ENCODE measurements around the gene ERI3. TPM values are rescaled to one million over a fixed set of nuclear protein-coding genes. Genes with fewer than 3 reads are reported as not detected.
A peak's percentile ranks its signal among the peaks of the same experiment; 100 is the strongest.

Gene ERI3
- polyA plus RNA-seq, 1 donor from 2014 or later = 92.5 TPM

DNA sequence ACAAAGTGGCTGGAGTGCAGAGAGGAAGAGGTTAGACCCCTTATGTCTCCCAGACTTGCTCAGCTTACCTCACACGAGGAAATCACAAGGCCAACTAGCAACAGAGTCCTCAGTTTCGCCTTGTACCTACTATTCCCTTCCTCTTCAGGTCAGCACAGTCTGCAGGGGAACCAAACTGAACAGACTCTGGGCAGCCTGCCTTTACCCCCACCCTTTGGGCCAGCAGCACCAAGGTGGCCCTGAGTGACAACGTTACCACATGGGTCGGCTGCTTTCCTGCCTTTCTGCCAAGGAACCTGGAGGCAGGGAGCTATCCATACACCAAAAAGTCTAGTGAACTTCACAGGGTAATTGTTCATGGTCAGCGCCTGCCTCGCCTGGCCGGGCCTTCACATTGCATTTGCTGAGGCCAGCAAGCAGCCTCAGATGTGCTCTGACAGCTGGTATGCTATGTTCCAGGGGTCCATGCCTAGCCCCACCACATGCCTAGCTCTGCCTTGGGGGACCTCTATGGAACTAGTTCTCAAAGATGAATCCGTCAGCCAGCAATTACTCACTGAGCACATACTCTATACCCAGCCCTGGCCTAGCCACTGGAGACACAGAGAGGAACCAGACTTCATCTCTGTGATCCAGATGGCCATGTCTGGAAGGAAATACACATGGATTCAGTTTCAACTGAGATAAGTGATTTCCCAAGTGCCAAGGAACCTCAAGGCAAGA, 72.2 kb downstream of the ERI3 start:
- H4K20me1 ChIP-seq (ENCODE audit: insufficient read depth) = no peaks in the 10 kb centered on the region
- no peak overlapping the region for H3K4me3 ChIP-seq (ENCODE audit: low read length)
- H3F3A ChIP-seq (ENCODE audit: insufficient read depth, low read length, poor library complexity, severe bottlenecking) = no peaks in the 10 kb centered on the region
- TF ChIP-seq POLR2AphosphoS5 (IDR thresholded peaks at IDR 0.05) = no peak
- no peak for TF ChIP-seq SMC3 (conservative IDR thresholded peaks at IDR 0.05; ENCODE audit: poor library complexity)
- TF ChIP-seq, protein P1, sequence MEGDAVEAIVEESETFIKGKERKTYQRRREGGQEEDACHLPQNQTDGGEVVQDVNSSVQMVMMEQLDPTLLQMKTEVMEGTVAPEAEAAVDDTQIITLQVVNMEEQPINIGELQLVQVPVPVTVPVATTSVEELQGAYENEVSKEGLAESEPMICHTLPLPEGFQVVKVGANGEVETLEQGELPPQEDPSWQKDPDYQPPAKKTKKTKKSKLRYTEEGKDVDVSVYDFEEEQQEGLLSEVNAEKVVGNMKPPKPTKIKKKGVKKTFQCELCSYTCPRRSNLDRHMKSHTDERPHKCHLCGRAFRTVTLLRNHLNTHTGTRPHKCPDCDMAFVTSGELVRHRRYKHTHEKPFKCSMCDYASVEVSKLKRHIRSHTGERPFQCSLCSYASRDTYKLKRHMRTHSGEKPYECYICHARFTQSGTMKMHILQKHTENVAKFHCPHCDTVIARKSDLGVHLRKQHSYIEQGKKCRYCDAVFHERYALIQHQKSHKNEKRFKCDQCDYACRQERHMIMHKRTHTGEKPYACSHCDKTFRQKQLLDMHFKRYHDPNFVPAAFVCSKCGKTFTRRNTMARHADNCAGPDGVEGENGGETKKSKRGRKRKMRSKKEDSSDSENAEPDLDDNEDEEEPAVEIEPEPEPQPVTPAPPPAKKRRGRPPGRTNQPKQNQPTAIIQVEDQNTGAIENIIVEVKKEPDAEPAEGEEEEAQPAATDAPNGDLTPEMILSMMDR (IDR thresholded peaks at IDR 0.05; ENCODE audit: poor library complexity, severe bottlenecking) = no peak
- TF ChIP-seq TAF1 (IDR thresholded peaks at IDR 0.05; ENCODE audit: low read depth) = no peak
- TF ChIP-seq, protein P2, sequence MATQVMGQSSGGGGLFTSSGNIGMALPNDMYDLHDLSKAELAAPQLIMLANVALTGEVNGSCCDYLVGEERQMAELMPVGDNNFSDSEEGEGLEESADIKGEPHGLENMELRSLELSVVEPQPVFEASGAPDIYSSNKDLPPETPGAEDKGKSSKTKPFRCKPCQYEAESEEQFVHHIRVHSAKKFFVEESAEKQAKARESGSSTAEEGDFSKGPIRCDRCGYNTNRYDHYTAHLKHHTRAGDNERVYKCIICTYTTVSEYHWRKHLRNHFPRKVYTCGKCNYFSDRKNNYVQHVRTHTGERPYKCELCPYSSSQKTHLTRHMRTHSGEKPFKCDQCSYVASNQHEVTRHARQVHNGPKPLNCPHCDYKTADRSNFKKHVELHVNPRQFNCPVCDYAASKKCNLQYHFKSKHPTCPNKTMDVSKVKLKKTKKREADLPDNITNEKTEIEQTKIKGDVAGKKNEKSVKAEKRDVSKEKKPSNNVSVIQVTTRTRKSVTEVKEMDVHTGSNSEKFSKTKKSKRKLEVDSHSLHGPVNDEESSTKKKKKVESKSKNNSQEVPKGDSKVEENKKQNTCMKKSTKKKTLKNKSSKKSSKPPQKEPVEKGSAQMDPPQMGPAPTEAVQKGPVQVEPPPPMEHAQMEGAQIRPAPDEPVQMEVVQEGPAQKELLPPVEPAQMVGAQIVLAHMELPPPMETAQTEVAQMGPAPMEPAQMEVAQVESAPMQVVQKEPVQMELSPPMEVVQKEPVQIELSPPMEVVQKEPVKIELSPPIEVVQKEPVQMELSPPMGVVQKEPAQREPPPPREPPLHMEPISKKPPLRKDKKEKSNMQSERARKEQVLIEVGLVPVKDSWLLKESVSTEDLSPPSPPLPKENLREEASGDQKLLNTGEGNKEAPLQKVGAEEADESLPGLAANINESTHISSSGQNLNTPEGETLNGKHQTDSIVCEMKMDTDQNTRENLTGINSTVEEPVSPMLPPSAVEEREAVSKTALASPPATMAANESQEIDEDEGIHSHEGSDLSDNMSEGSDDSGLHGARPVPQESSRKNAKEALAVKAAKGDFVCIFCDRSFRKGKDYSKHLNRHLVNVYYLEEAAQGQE (IDR thresholded peaks at IDR 0.05; ENCODE audit: borderline replicate concordance) = no peak
- no peak for TF ChIP-seq MXI1 (conservative IDR thresholded peaks at IDR 0.05; ENCODE audit: poor library complexity, severe bottlenecking)
- TF ChIP-seq EP300 (conservative IDR thresholded peaks at IDR 0.05; ENCODE audit: poor library complexity, severe bottlenecking) = no peak
- TF ChIP-seq EZH2 (IDR thresholded peaks at IDR 0.05; ENCODE audit: borderline replicate concordance, insufficient read depth, low read length, poor library complexity, severe bottlenecking) = no peak
- H3K9ac ChIP-seq (ENCODE audit: low read length) = no peak overlapping the region
- H3K4me2 ChIP-seq (ENCODE audit: low read length) = no peak overlapping the region
- no peaks in the 10 kb centered on the region for H3K36me3 ChIP-seq (ENCODE audit: insufficient read depth, low read length)
- no peaks in the 10 kb centered on the region for H3K9me3 ChIP-seq (ENCODE audit: low read length)
- H3K9me2 ChIP-seq (ENCODE audit: insufficient read depth, low read length) = no peaks in the 10 kb centered on the region
- H3K27ac ChIP-seq (ENCODE audit: low read length) = no peak overlapping the region
- no peak overlapping the region for H2AFZ ChIP-seq (ENCODE audit: low read depth, low read length)
- no peaks in the 10 kb centered on the region for H3K27me3 ChIP-seq (ENCODE audit: insufficient read depth, low read depth, low read length)
- H3K79me2 ChIP-seq (replicated peaks; ENCODE audit: insufficient read depth, low read length) = no peaks in the 10 kb centered on the region

DNA sequence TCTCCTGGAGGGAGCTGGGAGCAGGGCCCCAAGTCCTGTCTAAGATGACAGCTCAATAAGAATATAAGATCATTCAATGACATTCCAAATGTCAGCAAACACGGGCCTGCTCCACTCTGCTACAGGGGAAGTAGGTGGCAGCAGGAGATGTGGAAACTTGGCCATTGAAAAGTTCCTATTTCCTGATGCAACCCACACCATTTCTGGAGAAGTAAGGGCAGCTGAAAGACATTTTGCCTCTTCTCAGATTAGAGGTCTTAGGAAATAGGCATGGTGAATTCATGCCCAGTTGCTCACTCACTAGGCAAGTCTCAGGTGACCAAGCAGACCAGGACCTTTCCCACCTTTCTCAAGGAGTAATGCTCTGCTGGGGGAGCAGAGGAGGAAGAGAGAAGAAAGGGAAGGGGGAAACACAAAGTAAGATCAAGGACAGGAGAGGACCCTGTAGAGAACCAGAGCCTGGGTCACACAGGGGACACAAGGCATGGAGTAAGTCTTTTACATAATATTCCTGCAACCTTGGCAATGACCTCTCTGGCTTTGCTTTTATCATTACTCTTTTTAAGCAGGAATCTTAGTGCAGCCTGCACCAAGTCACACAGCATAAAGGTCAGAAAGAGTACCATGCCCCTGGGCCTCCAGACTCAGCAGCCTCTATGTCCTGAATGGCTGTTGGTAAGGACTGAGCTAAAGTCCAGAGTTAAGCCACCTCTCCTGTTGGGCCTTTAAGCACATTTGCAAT, 72.9 kb downstream of the ERI3 start:
- H3K4me3 ChIP-seq (ENCODE audit: low read length) = no peak overlapping the region

More for the DNA sequence above, 72.9 kb downstream of the ERI3 start:
- Histone ChIP-seq H3K79me2 (replicated peaks; ENCODE audit: insufficient read depth, low read length) (no peaks in the 10 kb centered on the region), H3K27me3 (ENCODE audit: insufficient read depth, low read depth, low read length) (no peaks in the 10 kb centered on the region), H3K9ac (ENCODE audit: low read length) (no peak overlapping the region), H3K9me3 (ENCODE audit: low read length) (no peaks in the 10 kb centered on the region), H2AFZ (ENCODE audit: low read depth, low read length) (no peak overlapping the region), H3K36me3 (ENCODE audit: insufficient read depth, low read length) (no peaks in the 10 kb centered on the region), H3K4me2 (ENCODE audit: low read length) (no peak overlapping the region), H3F3A (ENCODE audit: insufficient read depth, low read length, poor library complexity, severe bottlenecking) (no peaks in the 10 kb centered on the region), H3K27ac (ENCODE audit: low read length) (no peak overlapping the region), H3K9me2 (ENCODE audit: insufficient read depth, low read length) (no peaks in the 10 kb centered on the region), H4K20me1 (ENCODE audit: insufficient read depth) (no peaks in the 10 kb centered on the region)
- TF ChIP-seq SMC3 (conservative IDR thresholded peaks at IDR 0.05; ENCODE audit: poor library complexity) (no peak), EP300 (conservative IDR thresholded peaks at IDR 0.05; ENCODE audit: poor library complexity, severe bottlenecking) (peak; percentile 37)
